HK-2 (cell line): ENCODE data around the gene ST8SIA1.
"Not testable (repeated sequence)": the region's sequence is repeated elsewhere in the genome, so short reads cannot be mapped to it uniquely, and the experiment has no call there.

Source experiments
- DNase-seq: peaks from one replicate; pipeline ENCODE4 v3.0.0-alpha.2; 2018; ENCODE audit not compliant: unreplicated experiment

ST8SIA1 gene, protein sequence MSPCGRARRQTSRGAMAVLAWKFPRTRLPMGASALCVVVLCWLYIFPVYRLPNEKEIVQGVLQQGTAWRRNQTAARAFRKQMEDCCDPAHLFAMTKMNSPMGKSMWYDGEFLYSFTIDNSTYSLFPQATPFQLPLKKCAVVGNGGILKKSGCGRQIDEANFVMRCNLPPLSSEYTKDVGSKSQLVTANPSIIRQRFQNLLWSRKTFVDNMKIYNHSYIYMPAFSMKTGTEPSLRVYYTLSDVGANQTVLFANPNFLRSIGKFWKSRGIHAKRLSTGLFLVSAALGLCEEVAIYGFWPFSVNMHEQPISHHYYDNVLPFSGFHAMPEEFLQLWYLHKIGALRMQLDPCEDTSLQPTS

DNA sequence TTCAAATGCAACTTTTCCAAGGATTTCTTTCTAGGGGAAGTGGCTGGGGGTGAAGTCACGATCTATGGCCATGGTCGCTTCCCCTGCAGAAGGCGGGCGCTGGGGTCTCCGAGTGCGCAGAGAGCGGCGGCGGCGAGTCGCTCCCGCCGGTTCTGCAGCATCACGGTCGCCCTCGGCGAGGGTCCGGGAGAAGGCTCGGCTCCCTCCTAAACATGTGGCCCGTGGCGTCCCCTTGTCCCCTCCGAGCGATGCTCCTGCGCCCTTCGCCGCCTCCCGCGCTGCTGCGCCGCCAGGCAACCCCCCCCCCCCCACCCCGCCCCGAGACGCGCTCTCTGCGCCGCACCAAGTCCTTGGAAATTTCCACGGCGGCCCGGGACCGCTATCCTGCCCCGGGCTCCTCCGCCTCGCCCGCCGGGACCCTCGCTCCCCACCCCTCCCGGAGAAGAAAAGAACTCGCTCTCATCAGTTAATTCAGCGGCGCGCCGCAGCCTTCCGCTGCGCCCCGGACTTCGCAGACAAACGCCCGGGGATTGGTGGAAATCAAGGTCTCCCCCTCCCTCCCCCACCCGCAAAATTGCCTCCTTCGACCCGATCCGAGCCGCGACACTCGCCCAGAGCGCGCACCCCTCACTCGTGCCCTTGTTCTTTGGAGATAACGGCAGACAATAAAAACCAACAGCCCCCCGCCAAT lies at the start of gene ST8SIA1:
Gene ST8SIA1 (minus strand): TSS at position 298 of the 691 bp plus-strand sequence. CDS start 475 bp downstream, outside the sequence.
- no peak for DNase-seq

DNA sequence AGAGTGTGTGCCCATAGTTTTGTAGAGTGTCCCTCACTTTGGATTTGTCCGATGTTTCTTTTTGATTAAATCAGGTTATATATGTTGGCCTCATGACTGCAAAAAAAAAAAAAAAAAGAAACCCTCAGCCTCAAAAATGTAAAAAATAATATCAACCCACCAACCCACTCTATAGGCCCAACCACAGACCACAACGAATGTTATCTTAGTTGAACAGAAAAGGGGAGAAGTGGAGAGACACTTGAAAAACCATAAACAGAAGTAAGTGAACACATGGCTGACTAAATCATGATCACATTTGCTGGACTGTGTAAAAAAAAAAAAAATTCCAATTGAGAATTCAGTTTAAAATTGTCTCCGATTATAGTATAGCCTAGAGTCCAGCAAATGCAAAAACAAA lies 45.5 kb upstream of the ST8SIA1 start:
- DNase-seq, result no peak

DNA sequence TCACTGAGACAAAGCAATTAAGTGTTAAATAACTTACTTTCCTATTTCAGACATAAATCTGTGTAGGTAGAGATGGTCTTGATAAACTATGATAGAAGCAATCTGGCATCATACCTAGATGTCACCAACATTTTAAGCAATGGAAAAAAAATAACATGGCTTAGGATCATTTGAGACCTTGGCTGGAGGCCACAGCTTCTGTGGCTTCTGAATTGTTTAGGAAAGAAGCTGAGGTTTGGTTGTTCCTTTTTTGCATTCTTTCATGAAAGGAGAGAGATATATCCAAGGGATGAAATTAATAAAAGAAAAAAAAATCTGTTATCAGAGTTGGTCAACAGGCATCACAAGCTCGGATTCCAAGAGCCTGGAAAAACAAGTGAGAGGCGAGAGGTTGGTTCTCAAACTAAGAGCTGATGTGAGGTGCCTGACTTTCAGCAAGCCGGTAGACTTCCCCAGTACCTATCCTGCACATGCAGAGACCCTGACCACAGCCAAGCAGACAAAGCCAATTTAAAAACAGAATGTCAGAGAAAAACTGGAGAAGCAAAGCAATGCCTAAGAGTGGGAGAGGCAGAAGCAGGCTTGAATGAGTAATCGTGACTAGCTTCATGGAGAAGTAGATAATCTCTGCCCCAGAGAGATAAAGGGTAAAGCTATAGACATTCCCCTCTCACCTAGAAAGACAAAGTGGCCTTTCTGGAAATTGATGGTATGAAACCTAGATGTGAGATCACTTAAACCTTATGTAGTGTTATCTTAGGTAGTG lies 43.4 kb upstream of the ST8SIA1 start:
- DNase-seq, result no peak

DNA sequence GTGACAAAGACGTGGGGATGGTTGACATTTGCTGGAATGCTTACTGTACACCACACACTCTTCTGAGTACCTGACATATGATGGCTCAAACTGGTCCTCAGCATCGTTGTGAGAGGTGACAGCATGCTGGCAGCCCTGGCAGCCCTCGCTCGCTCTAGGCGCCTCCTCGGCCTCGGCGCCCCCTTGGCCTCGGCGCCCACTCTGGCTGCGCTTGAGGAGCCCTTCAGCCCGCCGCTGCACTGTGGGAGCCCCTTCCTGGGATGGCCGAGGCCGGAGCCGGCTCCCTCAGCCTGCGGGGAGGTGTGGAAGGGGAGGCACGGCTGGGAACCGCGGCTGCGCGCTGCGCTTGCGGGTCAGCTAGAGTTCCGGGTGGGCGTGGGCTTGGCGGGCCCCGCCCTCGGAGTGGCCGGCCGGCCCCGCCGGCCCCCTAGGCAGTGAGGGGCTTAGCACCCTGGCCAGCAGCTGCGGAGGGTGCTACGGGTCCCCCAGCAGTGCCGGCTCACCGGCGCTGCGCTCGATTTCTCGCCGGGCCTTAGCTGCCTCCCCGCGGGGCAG lies 42.2 kb upstream of the ST8SIA1 start:
- DNase-seq, result not testable (repeated sequence)

DNA sequence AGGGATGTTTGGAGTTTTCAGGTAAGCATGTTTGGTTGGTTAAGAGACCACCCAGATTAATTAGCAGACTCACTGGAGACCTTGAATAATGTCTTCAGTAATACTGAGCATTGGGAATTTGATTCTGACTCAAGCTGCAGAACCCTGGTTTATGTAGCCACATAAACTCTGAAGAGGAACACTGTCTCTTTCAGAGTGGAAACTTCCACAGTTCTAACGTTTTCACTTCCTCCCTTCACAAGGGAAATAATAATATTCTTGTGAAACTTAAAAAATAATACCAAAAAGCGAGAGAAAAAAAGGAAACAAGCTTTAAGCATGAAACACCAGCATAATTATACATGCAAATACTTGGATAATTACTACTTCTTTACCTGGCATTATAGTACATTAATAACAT lies 40.0 kb upstream of the ST8SIA1 start:
- no peak for DNase-seq

DNA sequence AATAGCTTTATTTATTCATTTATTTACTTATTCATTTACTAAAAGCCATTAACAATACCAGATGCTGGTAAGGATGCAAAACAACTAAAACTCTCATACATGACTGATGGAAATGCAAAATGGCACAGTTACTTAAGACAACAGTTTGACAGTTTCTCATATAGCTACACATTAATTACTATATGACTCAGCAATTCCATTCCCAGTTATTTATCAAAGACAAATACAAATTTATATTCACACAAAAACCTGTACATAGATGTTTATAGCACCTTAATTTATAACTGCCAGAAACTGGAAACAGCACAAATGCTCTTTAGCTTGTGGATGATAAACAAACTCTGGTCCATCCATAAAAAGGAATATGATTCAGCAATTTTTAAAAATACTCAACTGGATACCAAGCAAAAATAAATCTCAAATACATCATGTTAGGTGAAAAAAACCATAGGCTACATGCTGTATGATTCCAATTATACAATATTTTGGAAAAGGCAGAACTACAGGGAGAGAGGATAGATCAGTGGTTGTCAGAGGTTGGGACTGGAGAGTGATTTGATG lies 37.9 kb upstream of the ST8SIA1 start:
- no peak for DNase-seq

DNA sequence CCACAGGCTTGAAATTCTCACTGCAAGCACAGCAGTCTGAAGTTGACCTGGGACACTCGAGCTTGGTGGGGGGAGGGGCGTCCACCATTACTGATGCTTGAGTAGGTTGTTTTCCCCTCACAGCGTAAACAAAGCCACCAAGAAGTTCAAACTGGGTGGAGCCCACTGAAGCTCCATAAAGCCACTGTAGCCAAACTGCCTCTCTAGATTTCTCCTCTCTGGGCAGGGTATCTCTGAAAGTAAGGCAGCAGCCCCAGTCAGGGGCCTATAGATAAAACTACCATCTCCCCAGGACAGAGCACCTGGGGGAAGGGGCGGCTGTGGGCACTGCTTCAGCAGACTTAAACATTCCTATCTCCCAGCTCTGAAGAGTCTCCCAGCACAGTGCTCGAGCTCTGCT lies 31.7 kb upstream of the ST8SIA1 start:
- DNase-seq, result no peak

DNA sequence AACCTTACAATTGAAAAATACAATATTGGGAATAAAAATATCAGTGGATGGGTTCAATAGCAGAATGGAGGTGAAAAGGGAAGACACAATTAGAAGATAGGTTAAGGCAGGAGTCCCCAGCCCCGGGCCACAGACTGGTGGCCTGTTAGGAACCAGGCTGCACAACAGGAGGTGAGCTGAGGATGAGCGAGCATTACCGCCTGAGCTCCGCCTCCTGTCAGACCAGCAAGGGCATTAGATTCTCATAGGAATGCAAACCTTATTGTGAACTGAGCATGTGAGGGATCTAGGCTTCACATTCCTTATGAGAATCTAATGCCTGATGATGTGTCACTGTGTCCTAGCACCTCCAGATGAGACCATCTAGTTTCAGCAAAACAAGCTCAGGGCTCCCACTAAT lies 27.3 kb upstream of the ST8SIA1 start:
- DNase-seq, result no peak

DNA sequence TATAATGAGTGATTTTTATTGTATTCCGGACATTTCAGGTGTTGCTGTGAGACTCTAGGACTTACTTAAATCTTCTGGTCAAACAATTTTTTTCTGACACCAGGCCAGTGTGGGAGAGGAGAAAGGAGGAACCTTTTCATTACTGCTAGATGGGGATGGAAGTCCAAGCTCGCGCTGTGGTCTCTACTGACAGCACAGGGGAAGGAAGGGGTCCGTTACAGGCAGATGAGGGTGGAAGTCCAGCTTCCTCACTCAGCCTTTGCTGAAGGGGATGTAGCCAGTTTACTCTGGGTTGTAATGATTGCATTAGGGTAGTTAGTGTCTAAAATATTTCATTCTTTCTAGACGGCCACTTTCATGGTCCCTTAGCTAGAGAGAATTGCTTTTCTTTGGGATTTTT lies 26.3 kb upstream of the ST8SIA1 start:
- DNase-seq, result no peak

DNA sequence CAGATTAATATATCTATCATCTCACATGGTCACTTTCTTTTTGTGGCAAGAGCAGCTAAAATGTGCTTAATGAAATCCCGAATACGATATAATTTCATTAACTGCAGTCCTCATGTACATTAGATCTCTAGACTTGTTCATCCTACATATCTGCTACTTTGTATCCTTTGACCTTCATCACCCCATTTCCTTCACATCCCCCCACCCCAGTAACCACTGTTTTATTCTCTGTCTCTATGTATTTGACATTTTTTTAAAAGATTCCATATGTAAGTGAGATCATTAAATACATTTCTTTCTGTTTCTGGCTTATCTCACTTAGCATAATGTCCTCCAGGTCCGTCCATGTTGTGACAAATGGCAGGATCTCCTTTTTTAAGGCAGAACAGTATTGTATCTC lies 23.0 kb upstream of the ST8SIA1 start:
- DNase-seq, result no peak

DNA sequence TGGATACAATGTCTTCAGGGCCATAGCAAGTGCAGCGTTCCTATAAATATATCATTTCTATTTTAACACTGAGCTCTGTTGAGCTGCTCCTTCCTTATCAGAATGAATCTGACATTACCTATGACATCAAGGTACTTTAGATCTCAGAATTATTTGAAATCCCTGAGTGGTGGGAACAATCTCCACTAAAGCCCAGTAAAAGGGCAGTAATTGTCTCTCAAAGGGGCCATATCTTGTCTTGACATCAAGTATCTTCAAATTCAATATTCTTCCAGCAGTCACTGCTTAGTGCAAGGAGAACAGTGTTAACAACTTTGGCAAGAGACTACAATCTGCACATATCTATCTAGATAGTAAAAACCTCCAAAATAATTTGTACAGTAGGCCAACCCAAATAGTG lies 21.7 kb upstream of the ST8SIA1 start:
- no peak for DNase-seq

DNA sequence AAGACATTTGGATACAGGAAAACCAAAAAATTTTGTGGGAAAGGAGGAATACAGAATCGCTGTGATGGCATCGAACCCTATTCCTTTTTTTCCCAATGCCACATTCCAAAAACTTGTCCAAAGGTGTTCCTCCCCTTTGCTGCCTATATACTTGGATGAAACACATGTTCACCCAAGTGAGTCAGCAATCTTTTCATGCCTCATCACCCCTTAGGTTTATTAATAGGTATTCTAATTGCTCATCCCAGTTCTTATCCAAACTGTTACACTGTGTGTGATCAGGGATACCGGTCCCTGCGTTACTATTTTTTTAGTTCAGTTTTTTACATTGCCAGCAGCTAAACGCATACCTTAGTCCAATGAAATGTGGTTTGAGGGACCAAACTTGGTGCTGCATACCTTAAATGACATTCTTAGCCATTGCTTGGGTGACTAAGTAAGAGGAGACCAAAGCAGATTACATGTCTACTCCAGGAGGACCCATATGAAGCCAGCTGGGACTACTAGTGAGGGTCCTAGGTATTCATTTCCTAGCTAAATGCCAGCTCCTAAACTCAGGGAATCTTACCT lies 20.6 kb upstream of the ST8SIA1 start:
- no peak for DNase-seq

DNA sequence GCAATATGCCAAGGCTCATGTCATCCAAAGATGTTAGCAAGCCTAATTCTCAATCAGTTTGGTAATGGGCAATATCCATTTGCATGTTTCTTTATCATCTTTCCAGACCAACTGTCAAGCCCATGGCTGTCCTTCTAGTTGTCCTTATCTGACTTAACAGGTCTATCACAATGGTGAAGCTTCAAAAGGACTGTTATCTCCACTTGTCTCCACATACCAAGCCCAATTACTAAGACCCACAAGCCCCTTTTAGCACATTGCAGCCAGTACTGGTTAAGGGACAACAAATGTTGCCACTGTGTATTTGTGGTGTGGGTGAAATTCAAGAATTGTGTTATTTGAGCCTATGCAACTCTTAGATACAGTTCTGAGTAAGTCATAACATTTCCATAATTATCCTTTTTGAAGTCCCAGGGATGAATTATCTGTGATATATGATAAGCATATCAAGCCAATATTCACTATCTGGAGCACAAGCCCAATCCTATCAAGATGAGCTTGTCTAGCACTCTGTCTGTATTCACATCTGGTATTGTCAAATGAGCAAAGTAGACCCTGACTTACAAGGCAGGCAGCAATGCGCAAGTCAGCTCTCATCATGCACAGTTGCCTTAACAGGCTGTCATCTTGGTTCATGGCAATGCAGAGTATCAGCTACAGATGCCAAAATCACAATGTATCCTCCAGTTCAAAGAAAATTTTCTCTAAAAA lies 19.3 kb upstream of the ST8SIA1 start:
- DNase-seq, result no peak

DNA sequence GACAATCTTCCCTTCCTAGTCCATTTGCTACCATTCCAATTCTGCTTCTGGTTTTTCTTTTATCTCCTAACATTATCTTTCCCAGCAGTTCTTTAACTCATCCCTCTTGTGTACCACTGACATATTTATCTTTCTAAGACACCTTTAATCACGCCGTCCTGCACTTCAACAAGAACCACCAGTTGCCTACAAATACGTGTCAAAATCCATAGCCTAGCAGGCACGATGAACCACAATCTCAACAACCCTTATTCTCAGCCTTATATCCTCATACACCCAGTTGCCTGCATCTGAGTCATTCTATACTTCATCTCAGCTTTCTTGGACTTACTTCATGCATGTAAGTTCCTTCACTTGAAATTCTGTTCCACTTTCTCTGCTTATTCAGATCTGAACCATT lies 16.4 kb upstream of the ST8SIA1 start:
- DNase-seq, result no peak

DNA sequence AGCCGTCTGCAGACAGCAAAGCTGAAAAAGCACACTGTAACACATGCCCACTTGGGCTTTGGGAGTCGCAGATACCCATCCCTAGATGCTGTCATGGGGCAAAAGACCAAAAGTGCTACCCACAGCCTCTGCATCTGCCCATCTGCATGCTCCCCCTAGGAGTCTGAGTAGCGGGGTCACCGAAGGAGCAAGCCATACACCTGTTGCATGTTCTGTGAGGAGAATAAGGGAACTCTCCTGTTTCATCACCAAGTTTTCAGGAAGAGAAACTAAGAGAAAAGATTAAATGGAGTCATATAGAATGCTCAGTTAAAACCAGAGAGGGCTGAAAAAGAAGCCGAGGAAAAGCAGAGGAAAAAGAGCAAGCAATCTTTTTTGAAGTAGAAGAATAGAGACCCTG lies 13.7 kb upstream of the ST8SIA1 start:
- DNase-seq, result no peak

DNA sequence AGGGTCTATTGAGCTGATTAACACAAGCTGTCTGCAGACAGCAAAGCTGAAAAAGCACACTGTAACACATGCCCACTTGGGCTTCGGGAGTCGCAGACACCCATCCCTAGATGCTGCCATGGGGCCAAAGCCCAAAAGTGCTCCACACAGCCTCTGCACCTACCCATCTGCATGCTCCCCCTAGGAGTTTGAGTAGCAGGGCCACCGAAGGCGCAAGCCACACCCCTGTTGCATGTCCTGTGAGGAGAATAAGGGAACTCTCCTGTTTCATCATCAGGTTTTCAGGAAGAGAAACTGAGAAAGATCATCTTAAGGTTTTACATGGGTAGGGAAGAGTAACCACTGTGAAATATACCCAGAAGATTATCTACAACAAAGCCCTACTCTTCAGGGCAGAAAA lies 5.6 kb upstream of the ST8SIA1 start:
- no peak for DNase-seq

DNA sequence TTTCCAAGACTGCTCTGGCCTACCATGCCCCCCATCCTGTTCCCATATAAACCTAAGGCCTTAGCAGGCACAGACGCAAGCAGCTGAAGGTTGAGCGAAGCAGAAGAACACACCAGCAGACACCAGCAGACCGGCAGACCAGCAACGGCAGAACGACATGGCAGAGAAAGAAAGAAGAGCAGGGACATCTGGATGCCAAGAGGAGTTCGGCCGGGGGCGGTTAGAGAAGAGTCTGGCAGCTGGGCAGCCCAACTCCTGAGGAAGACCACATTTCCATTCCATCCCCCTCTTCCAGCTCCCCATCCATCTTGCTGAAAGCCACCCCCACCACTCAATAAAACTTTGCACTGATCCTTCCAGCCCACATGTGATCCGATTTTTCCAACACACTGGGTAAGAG lies 5.2 kb upstream of the ST8SIA1 start:
- DNase-seq, result no peak

DNA sequence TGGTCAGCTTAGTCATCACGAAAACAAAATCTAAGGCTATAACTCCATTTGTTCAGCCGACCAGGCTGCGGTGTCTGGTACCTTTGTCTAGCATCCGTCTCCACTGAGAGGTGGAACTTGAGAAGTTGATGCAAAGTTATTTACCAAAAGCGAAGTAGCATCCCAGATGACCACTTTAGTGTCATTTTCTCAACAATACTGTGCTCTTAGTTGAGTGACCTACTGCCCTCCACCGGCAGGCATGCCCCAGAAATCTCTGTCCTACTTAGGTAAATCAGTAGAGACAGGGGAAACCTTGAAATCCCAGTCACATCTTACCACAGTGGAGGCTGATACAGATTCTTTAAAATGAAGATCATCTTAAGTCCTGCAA lies 1.3 kb upstream of the ST8SIA1 start:
- no peak for DNase-seq

DNA sequence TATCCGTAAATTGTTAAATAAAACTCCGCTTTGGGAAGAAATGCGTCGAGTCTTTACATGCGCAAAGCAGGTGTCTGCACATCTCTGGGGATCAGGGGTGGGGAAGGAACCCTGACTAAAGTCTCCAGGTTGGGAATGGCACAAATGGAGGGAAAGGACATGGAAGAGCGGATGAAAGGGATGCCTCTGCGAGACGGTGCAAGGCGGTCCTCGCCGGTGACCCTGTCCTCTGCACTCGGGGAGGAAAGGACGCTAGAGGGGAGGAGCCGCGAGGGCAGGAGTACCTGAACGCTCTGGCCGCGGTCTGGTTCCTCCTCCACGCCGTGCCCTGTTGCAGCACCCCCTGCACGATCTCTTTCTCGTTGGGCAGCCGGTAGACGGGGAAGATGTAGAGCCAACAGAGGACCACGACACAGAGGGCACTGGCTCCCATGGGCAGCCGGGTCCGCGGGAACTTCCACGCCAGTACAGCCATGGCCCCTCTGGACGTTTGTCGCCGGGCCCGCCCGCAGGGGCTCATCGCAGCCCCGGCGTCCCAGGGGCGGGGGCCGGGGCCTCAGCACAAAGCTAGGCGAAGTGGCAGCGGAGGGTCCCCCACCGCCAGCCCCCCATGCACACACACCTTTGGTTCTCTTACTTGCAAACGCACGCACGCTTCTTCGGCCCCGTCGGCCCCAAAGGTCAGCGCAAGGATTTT lies 646 bp downstream of the ST8SIA1 start:
- DNase-seq, result no peak

DNA sequence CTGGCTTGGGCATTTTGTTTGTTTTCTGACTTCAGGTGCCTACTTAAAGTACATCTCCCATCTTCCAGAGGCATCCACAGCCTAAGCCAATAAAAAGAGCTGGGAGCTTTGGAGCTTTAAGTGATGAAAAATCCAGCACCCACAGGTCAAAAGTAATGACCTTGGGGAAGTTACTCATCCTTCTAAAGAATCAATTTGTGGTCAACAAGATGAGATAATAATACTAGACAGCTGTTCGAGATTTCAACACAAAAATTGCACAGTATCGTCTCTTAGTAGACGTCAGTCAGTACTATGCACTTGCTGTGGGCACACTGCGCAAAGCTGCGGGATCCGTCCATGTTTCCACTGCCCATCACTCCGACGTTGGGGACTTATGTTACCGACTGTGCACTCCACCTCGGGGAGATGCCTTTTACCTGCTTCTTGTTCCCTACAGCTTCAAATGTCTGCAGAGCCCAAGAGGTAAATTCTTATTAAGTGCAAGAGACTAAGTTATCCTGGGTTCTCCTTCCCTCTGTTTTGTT lies 1.3 kb downstream of the ST8SIA1 start:
- no peak for DNase-seq
